ENCODE measurements around the gene GDI2. TPM values are rescaled to one million over a fixed set of nuclear protein-coding genes. Genes with fewer than 3 reads are reported as not detected.

Gene GDI2
- total RNA-seq, 1 experiment from 2014 or later, result 144 TPM

DNA sequence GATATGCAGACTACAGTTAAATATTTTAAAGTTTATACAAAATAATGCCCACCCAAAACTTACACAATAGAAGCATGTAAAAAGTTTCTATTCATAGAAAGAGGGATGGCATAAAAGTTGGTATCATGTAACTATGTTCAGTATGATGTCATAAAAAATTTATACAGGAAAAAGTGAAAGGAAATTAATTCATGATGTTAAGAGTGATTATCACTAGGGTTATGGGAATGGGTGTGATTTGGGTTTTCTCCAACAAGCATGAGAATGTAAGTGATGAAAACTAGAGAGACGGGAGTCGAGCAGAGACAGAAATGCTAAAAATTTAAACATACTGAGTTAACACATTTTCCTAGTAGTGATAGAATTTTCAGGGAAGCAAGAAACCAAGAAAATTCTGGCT lies 52.7 kb downstream of the GDI2 start:
- no peaks in the 10 kb centered on the region for H3K9me2 ChIP-seq (ENCODE audit: insufficient read depth)
- intact Hi-C loops (cut with micrococcal nuclease), result no loop called here
- ChIA-PET RAD21 (ENCODE audit: low non-redundant PET in 1 of 2, low total read pairs in 2 of 2, uncharacterized antibody in 2 of 2, unreplicated experiment in 2 of 2) (no interaction called here), POLR2A (no interaction called here), CTCF (no interaction called here)
- no TSS peak for BruUV-seq (replicated peaks)
- H3K79me2 ChIP-seq (ENCODE audit: insufficient read depth, low read length), result 0 out of 2 replicates have a peak, but pooled peaks cover 5% of the 10 kb centered on the region
- peaks cover 50 to 64% of the 10 kb centered on the region in 2 experiments for H3K36me3 ChIP-seq (ENCODE audit: control insufficient read depth in 1 of 2, insufficient read depth in 2 of 2, low read length in 2 of 2)
- no peaks in the 10 kb centered on the region for H3K27me3 ChIP-seq (ENCODE audit: insufficient read depth, low read length)
- peaks cover 6% of the 10 kb centered on the region; the same call in 1 of the 2 replicates for H4K20me1 ChIP-seq (ENCODE audit: insufficient read depth)
- H3K9me3 ChIP-seq (ENCODE audit: control insufficient read depth in 1 of 2, insufficient read depth in 1 of 2, low read depth in 1 of 2, low read length in 2 of 2), result no peaks in the 10 kb centered on the region
- H3K4me1 ChIP-seq (ENCODE audit: control insufficient read depth in 1 of 2, insufficient read depth in 2 of 2, low read length in 2 of 2), result no peaks in the 10 kb centered on the region
- no peak for TF ChIP-seq ZFX (IDR thresholded peaks at IDR 0.05)
- no peak for TF ChIP-seq EZH2phosphoT487 (IDR thresholded peaks at IDR 0.05; ENCODE audit: borderline replicate concordance)
- TF ChIP-seq CTCF (IDR thresholded peaks at IDR 0.05 in 2 of 3, conservative IDR thresholded peaks at IDR 0.05 in 1 of 3; ENCODE audit: borderline replicate concordance in 1 of 3, insufficient read depth in 1 of 3, low read depth in 2 of 3, low read length in 2 of 3), result no peak
- TF ChIP-seq POLR2A (IDR thresholded peaks at IDR 0.05; ENCODE audit: borderline replicate concordance, extremely low read depth, insufficient read depth, insufficient read length), result no peak
- TF ChIP-seq EZH2 (IDR thresholded peaks at IDR 0.05), result no peak
- TF ChIP-seq SIN3A (IDR thresholded peaks at IDR 0.05; ENCODE audit: low read depth), result no peak
- H3K27ac ChIP-seq (ENCODE audit: low read depth, low read length), result no peak overlapping the region
- H3K4me2 ChIP-seq (ENCODE audit: low read length), result no peak overlapping the region
- no peak for ATAC-seq
- no peak for DNase-seq (ENCODE audit: low read depth, low spot score)
- no peak overlapping the region for H2AFZ ChIP-seq (ENCODE audit: low read depth, low read length, poor library complexity, severe bottlenecking)
- H3K4me3 ChIP-seq (replicated peaks in 1 of 2; ENCODE audit: low read depth in 1 of 2, low read length in 2 of 2), result no peak overlapping the region
- H3K9ac ChIP-seq (ENCODE audit: low read length), result no peak overlapping the region

- intact Hi-C loops (cut with micrococcal nuclease), result no loop called here
- ATAC-seq (no peak), DNase-seq (ENCODE audit: low read depth, low spot score) (no peak)
- CTCF ChIA-PET, result no interaction called here
- Histone ChIP-seq H3K79me2 (ENCODE audit: insufficient read depth, low read length) (0 out of 2 replicates have a peak, but pooled peaks cover 5% of the 10 kb centered on the region), H3K4me2 (ENCODE audit: low read length) (no peak overlapping the region), H3K4me1 (ENCODE audit: control insufficient read depth in 1 of 2, insufficient read depth in 2 of 2, low read length in 2 of 2) (no peaks in the 10 kb centered on the region), H3K9ac (ENCODE audit: low read length) (no peak overlapping the region), H3K4me3 (replicated peaks in 1 of 2; ENCODE audit: low read depth in 1 of 2, low read length in 2 of 2) (no peak overlapping the region), H3K36me3 (ENCODE audit: control insufficient read depth in 1 of 2, insufficient read depth in 2 of 2, low read length in 2 of 2) (peaks cover 45 to 48% of the 10 kb centered on the region in 2 experiments; a peak in 3 of 4 replicates), H3K9me3 (ENCODE audit: control insufficient read depth in 1 of 2, insufficient read depth in 1 of 2, low read depth in 1 of 2, low read length in 2 of 2) (no peaks in the 10 kb centered on the region), H3K27ac (ENCODE audit: low read depth, low read length) (no peak overlapping the region), H4K20me1 (ENCODE audit: insufficient read depth) (peaks cover 6% of the 10 kb centered on the region; the same call in 1 of the 2 replicates), H3K9me2 (ENCODE audit: insufficient read depth) (no peaks in the 10 kb centered on the region), H2AFZ (ENCODE audit: low read depth, low read length, poor library complexity, severe bottlenecking) (no peak overlapping the region), H3K27me3 (ENCODE audit: insufficient read depth, low read length) (no peaks in the 10 kb centered on the region)
- no TSS peak for BruUV-seq (replicated peaks)
- RAD21 ChIA-PET (ENCODE audit: low non-redundant PET in 1 of 2, low total read pairs in 2 of 2, uncharacterized antibody in 2 of 2, unreplicated experiment in 2 of 2), result no interaction called here
- POLR2A ChIA-PET, result no interaction called here
- TF ChIP-seq ZFX (IDR thresholded peaks at IDR 0.05), result no peak
- no peak for TF ChIP-seq JUND (IDR thresholded peaks at IDR 0.05)
- TF ChIP-seq ELF1 (IDR thresholded peaks at IDR 0.05; ENCODE audit: borderline replicate concordance, low read depth), result no peak
- TF ChIP-seq RAD21 (IDR thresholded peaks at IDR 0.05; ENCODE audit: low read depth), result no peak
- no peak for TF ChIP-seq SIN3A (IDR thresholded peaks at IDR 0.05; ENCODE audit: low read depth)
- no peak for TF ChIP-seq CTCF (IDR thresholded peaks at IDR 0.05 in 2 of 3, conservative IDR thresholded peaks at IDR 0.05 in 1 of 3; ENCODE audit: borderline replicate concordance in 1 of 3, insufficient read depth in 1 of 3, low read depth in 2 of 3, low read length in 2 of 3)
- no peak for TF ChIP-seq TCF7L2 (IDR thresholded peaks at IDR 0.05; ENCODE audit: borderline replicate concordance, extremely low read depth, insufficient read depth, insufficient read length)
- no peak for TF ChIP-seq REST (IDR thresholded peaks at IDR 0.05; ENCODE audit: low read depth)
- no peak for TF ChIP-seq ZNF274 (IDR thresholded peaks at IDR 0.05; ENCODE audit: low read depth, low read length)
- no peak for TF ChIP-seq POLR2AphosphoS5 (IDR thresholded peaks at IDR 0.05; ENCODE audit: low read depth, low read length)
Measured at GRCh38 chr10:5758927-5759326, 54.3 kb downstream of the GDI2 start.
